HUES48 (cell line): ENCODE data around the gene TESK2.
"Not testable (repeated sequence)": the region's sequence is repeated elsewhere in the genome, so short reads cannot be mapped to it uniquely, and the experiment has no call there.

Source experiments
- H3K27ac ChIP-seq: one replicate; pipeline ENCODE4 v1.7.0; 2013; ENCODE audit warnings: low read depth, low read length, inconsistent platforms
- H3K27me3 ChIP-seq: 2 replicates; pipeline ENCODE4 v1.6.1; 2013; ENCODE audit warnings: mild to moderate bottlenecking, low read length; ENCODE audit not compliant: control insufficient read depth, insufficient read depth
- H3K36me3 ChIP-seq: 2 replicates; pipeline ENCODE4 v1.6.1; 2013; ENCODE audit warnings: low read length; ENCODE audit not compliant: control insufficient read depth, insufficient read depth
- H3K4me1 ChIP-seq: 2 replicates; pipeline ENCODE4 v1.6.1; 2013; ENCODE audit warnings: mild to moderate bottlenecking, low read length; ENCODE audit not compliant: control insufficient read depth, insufficient read depth
- H3K4me3 ChIP-seq: 2 replicates; pipeline ENCODE4 v1.5.1; 2013; ENCODE audit warnings: mild to moderate bottlenecking, low read depth, low read length
- H3K9ac ChIP-seq: 2 replicates; pipeline ENCODE4 v1.6.1; 2013; ENCODE audit warnings: mild to moderate bottlenecking, low read depth, low read length, moderate library complexity
- H3K9me3 ChIP-seq: 2 replicates; pipeline ENCODE4 v1.6.1; 2013; ENCODE audit warnings: low read length; ENCODE audit not compliant: control insufficient read depth, insufficient read depth

The TESK2 gene

DNA sequence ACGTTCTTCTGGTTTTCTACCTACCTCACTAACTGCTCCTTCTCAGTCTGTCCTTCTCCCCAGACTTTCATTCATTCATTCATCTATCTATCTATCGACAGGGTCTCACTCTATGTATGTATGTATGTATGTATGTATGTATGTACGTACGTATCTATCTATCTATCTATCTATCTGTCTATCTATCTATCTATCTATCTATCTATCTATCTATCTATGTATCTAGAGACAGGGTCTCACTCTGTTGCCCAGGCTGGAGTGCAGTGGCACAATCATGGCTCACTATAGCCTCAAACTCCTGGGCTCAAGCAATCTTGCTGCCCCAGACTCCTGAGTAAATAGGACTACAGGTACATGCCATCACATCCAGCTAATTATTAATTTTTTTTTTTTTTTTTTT is 106.8 kb downstream of the TESK2 start:
- not testable (repeated sequence) for H3K4me3 ChIP-seq, H3K27me3 ChIP-seq, H3K27ac ChIP-seq, H3K4me1 ChIP-seq, H3K36me3 ChIP-seq, H3K9ac ChIP-seq, H3K9me3 ChIP-seq

DNA sequence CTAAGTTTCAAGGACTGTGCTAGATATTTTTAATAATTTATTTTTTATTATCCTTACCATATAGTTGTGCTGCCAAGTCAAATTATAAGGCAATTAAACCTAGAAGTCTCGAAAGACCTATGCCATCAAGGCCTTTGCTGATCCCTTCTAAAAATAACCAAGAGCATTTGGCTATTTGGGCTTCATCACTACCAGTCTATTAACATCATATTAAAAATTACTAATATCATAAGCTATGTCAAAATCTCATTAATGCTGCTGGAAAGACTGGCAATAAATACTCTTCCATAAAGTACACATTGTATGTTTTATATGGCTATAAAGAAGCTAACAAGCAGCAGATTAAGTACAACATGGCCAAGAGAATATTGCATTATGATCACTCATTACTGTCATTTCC is 107.8 kb downstream of the TESK2 start:
- Histone ChIP-seq H3K36me3 (no peaks in the 10 kb centered on the region), H3K27me3 (no peaks in the 10 kb centered on the region), H3K27ac (no peak overlapping the region), H3K9ac (no peak overlapping the region), H3K4me3 (no peak overlapping the region), H3K4me1 (no peaks in the 10 kb centered on the region), H3K9me3 (no peaks in the 10 kb centered on the region)

DNA sequence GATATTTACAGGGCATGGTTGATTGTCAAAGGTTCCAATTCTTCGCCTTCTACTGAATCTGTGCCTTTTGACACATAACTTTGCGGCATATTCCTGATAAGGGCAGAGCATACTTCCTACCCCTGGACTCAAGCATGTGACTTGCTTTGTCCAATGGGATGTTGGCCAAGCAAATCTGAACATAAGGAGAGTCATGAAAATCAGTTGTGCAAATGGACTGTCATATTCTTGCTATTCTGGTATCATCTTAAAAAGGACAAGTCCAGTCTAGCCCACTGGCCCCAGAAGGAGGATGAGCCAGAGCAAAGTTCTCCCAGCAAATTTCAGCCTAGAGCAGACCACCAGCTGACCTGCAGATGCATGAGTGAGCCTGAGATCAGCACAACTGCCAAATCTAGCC is 109.7 kb downstream of the TESK2 start:
- Histone ChIP-seq H3K9ac (no peak overlapping the region), H3K27ac (no peak overlapping the region), H3K4me1 (no peaks in the 10 kb centered on the region), H3K4me3 (no peak overlapping the region), H3K27me3 (no peaks in the 10 kb centered on the region), H3K9me3 (no peaks in the 10 kb centered on the region), H3K36me3 (no peaks in the 10 kb centered on the region)

DNA sequence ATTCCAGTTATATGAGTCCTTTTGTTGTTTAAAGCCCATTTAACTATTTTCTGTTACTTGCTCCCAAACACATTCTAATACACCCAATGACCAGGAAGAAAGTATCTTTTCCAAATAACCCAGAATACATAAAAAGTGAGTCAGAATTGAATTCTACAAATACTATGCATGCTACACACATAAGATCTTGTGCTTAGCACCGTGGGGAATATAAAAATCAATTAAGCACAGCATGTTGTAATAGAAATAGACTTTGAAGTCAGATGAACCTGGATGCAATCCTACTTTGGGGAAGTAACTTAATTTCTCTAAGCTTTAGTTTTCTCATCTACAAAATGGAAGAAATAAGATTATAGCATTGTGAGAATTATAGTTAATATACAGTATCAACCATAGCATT is 110.2 kb downstream of the TESK2 start:
- no peak overlapping the region for H3K9ac ChIP-seq
- no peaks in the 10 kb centered on the region for H3K4me1 ChIP-seq
- H3K4me3 ChIP-seq: no peak overlapping the region
- H3K27ac ChIP-seq: no peak overlapping the region
- no peaks in the 10 kb centered on the region for H3K36me3 ChIP-seq
- no peaks in the 10 kb centered on the region for H3K9me3 ChIP-seq
- no peaks in the 10 kb centered on the region for H3K27me3 ChIP-seq

DNA sequence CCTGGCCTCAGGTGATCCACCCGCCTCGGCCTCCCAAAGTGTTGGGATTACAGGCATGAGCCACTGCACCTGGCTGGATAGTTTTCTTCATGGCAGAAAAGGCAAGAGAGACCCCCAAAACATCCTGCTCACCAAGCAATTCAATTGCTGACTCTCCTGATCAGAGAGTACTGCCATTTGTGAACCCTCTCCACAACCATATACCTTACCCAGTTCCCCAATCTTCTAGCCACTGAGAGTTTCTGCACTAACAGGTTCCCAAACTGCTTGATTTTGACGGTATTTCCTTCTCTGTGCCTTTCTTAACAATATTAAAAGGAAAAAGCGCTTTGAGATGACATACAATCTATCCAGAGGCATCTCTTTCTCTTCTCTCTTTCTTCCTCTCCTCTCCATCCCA is 110.8 kb downstream of the TESK2 start:
- Histone ChIP-seq H3K9me3 (no peaks in the 10 kb centered on the region), H3K4me1 (no peaks in the 10 kb centered on the region)

DNA sequence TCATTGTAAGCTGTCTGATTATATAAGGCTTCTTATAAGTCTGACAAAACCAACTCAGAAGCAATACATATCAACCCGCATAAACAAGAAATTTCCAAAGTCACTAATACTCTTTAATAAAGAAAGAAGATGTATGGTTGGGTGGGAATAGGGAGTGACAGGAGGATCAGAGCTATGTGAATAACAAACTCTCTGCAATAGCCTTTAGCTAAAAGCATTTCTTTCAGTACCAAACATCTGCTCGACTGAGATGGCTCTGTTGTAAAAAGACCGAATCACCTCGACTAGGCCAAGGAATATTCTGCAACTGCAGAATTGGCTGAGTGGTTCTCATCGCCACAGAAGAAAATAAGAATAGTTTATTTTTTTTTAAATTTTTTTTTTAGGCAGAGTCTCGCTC is 111.4 kb downstream of the TESK2 start:
- H3K9ac ChIP-seq: no peak overlapping the region
- H3K27ac ChIP-seq: no peak overlapping the region
- no peaks in the 10 kb centered on the region for H3K4me1 ChIP-seq

More for the DNA sequence above, 110.8 kb downstream of the TESK2 start:
- no peak overlapping the region for H3K4me3 ChIP-seq
- H3K27ac ChIP-seq: no peak overlapping the region
- no peaks in the 10 kb centered on the region for H3K27me3 ChIP-seq
- H3K36me3 ChIP-seq: no peaks in the 10 kb centered on the region
- no peak overlapping the region for H3K9ac ChIP-seq

DNA sequence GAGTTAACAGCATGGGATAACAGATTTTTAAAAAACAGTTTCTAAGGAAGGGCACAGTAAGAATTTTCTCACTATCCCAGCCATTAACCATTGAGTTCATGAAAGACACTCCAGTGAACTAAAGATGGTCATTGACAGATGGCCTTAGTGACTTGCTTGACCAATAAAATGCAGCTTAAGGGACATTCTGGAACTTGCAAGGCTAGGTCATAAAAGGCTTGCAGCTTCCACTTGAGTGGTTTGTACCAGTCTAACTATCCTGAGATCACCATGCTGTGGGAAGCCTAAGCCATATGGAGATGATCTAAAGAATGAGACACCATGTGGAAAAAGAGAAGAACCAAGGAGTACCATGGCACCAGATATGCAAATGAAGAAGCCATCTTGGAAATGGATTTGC is 112.8 kb downstream of the TESK2 start:
- Histone ChIP-seq H3K4me1 (no peaks in the 10 kb centered on the region), H3K36me3 (no peaks in the 10 kb centered on the region), H3K27ac (no peak overlapping the region), H3K9me3 (no peaks in the 10 kb centered on the region), H3K9ac (no peak overlapping the region), H3K4me3 (no peak overlapping the region), H3K27me3 (no peaks in the 10 kb centered on the region)

More for the DNA sequence above, 111.4 kb downstream of the TESK2 start:
- H3K9me3 ChIP-seq: no peaks in the 10 kb centered on the region
- H3K36me3 ChIP-seq: no peaks in the 10 kb centered on the region
- no peak overlapping the region for H3K4me3 ChIP-seq
- H3K27me3 ChIP-seq: no peaks in the 10 kb centered on the region

DNA sequence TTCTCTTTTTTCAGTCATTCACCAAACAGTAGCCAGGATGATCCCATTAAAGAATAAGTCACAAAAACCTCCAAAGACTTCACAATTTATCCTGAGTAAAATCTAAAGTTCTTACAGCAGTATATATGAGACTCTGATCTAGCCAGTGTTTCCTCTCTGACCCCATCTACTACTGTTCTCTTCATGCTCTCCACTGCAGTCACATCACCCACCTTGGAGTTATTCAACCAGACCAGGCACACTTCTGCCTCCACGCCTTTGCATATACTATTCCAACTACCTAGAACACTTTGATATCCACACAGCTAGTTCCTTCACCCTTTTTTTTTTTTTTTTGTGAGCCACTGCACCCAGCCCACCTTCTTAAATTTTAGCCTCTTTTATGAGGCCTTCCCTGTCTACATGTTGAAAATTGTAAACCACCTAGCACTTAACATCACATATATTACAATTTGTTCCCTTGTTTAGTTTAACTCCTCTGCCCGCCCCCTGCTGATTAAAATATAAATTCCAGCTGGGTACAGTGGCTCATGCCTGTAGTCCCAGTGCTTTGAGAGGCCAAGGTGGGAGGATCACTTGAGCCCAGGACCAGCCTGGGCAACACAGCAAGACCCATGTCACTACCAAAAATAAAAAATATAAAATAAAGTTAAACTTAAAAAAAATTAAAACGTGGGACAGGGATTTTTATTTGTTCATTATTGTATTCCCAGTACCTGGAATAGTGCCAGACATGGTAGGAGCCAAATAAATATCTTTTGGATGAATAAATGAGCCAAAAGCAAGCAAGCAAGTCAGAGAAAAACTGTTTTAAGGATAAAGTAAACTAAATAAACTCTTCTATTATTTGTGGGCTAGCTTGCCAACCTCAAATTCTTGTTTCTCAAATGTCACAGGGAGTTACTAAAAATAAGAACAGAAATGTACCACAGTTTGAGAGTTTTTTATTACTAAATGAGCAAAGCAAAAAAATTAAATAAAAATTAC is 115.6 kb downstream of the TESK2 start:
- no peaks in the 10 kb centered on the region for H3K9me3 ChIP-seq

DNA sequence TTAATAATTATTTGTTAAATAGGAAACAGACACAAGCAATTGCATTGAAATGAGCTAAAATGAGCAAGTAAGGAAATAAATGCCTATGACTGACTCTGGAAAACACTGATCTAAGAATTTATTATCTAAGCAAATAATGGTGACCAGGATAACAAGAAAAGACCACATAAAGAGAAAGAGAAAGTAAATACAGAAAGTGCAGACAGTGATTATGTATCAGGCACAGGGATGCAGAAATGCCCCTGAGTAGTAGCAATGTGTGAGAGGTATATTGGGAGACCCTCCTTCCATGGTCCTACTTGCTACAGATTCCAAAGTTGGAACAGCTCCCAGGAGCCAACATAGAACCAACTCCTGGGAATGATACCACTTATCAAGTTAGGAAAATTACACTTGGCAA is 117.4 kb downstream of the TESK2 start:
- no peaks in the 10 kb centered on the region for H3K36me3 ChIP-seq
- no peak overlapping the region for H3K27ac ChIP-seq
- H3K9me3 ChIP-seq: no peaks in the 10 kb centered on the region
- H3K9ac ChIP-seq: no peak overlapping the region
- H3K4me3 ChIP-seq: no peak overlapping the region
- no peaks in the 10 kb centered on the region for H3K27me3 ChIP-seq
- no peaks in the 10 kb centered on the region for H3K4me1 ChIP-seq

More for the DNA sequence above, 115.6 kb downstream of the TESK2 start:
- no peak overlapping the region for H3K9ac ChIP-seq
- H3K27me3 ChIP-seq: no peaks in the 10 kb centered on the region
- H3K27ac ChIP-seq: no peak overlapping the region
- no peaks in the 10 kb centered on the region for H3K36me3 ChIP-seq
- no peaks in the 10 kb centered on the region for H3K4me1 ChIP-seq
- H3K4me3 ChIP-seq: no peak overlapping the region

DNA sequence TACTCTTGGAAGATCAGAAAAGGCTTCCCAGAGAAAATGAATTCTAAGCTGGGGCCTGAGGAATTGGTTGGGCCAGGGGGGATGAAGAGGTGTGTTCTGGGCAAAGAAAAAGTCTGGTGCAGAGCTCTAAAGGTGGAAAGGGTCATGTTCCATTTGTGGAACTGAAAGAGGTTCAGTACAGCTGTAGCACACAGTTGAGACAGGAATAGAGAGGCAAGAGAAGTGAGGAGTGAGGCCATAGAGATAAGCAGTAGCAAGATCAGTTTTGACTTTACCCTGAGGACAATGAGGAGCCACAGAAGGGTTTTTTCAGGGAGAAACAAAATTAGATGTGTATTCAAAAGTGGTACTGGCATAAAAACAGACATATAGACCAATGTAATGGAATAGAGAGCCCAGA is 120.4 kb downstream of the TESK2 start:
- no peaks in the 10 kb centered on the region for H3K4me1 ChIP-seq
- no peaks in the 10 kb centered on the region for H3K36me3 ChIP-seq
- no peaks in the 10 kb centered on the region for H3K9me3 ChIP-seq
- H3K27ac ChIP-seq: no peak overlapping the region
- no peak overlapping the region for H3K9ac ChIP-seq
- H3K27me3 ChIP-seq: no peaks in the 10 kb centered on the region
- H3K4me3 ChIP-seq: no peak overlapping the region

DNA sequence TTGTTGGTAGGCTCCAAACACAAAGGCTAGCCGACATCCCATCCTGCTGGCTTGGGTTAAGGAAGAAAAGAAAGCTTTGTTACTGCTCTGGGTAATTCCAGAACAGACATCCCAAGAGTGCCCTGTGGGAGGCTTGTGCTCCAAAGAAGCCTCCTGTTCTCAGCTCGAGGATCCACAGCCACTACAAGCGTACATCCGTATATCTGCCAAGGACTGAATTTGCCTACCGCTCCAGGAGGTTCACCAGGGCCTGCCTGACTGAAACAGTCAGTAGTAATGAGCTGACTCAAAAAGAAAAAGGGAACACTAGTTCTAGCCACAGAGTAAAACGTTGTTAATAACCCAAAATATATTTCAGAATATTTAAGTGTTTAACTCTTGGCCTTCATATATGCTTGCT is 125.9 kb downstream of the TESK2 start:
- H3K4me3 ChIP-seq: no peak overlapping the region
- no peak overlapping the region for H3K9ac ChIP-seq
- H3K27me3 ChIP-seq: no peaks in the 10 kb centered on the region

More for the DNA sequence above, 125.9 kb downstream of the TESK2 start:
- H3K27ac ChIP-seq: no peak overlapping the region
- peaks cover 11% of the 10 kb centered on the region for H3K4me1 ChIP-seq
- no peaks in the 10 kb centered on the region for H3K36me3 ChIP-seq
- H3K9me3 ChIP-seq: no peaks in the 10 kb centered on the region
